Spleen (tissue), 7 donors: Measurements from ENCODE around the gene IAPP.

ENCODE experiments used
- POLR2AphosphoS5 ChIP-seq, 3 donors: sonication (generic); formaldehyde crosslinking; IDR thresholded peaks; one replicate each; pipeline ENCODE4 v1.5.1; 2017; ENCODE audit warnings: antibody characterized with exemption in 3 of 3
- TF ChIP-seq, protein P1 (sequence below), 11 experiments: fragments of 200-600 bp in 7 of 11; fragments of 450-650 bp in 4 of 11; sonication (generic) in 4 of 11; IDR thresholded peaks in 8 of 11; conservative IDR thresholded peaks in 3 of 11; 1 replicate in 7 of 11; 2 replicates in 4 of 11; pipeline versions ENCODE4 v1.4.0 to v1.8.0; 2016 to 2021; ENCODE audit warnings: antibody characterized with exemption in 11 of 11, inconsistent platforms in 4 of 11, mild to moderate bottlenecking in 1 of 11
- donor health status: DM: no; HTN: no; CAD: no; lungs with moderate emphysema.
- donor health status: DM: no; HTN: no; CAD: no.
- donor health status: DM: no; HTN: no; CAD: no.

DNA sequence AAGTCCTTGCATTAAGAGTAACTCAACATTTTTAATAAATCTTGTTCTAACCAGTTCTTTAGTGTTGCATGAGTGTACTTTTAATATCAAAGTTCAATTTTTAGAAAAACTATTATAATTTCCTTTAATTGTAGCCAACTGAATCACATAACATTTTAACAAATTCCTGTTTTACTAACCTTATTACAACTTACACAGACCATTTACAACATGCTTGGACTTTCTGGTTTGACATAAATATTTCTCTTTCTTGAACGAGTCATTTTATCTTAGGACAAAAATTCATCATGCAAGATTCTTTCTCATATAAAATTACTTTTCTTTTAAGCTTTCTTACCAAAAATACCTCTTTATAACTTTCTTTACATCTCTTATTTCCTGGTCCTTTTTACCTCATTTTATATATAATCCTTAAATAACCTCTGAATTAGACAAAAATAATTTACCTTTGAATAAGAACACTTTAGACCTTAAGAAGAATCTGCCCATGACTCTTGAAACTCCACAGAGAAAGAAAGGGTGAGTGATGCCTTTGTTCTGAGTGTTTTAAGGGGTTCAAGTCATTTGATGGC is 41.9 kb upstream of the IAPP start:
- TF ChIP-seq, protein P1, sequence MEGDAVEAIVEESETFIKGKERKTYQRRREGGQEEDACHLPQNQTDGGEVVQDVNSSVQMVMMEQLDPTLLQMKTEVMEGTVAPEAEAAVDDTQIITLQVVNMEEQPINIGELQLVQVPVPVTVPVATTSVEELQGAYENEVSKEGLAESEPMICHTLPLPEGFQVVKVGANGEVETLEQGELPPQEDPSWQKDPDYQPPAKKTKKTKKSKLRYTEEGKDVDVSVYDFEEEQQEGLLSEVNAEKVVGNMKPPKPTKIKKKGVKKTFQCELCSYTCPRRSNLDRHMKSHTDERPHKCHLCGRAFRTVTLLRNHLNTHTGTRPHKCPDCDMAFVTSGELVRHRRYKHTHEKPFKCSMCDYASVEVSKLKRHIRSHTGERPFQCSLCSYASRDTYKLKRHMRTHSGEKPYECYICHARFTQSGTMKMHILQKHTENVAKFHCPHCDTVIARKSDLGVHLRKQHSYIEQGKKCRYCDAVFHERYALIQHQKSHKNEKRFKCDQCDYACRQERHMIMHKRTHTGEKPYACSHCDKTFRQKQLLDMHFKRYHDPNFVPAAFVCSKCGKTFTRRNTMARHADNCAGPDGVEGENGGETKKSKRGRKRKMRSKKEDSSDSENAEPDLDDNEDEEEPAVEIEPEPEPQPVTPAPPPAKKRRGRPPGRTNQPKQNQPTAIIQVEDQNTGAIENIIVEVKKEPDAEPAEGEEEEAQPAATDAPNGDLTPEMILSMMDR (IDR thresholded peaks at IDR 0.05 in 8 of 11, conservative IDR thresholded peaks at IDR 0.05 in 3 of 11) = no peak
- no peak for TF ChIP-seq POLR2AphosphoS5 (IDR thresholded peaks at IDR 0.05)
